Stimulated activated CD8-positive, alpha-beta memory T cell treated with anti-CD3 and anti-CD28 coated beads, Interleukin-15, amount 100 ng/mL, for 4 hours (primary cell): ENCODE results near the gene APOD.
"Not testable (repeated sequence)": the region's sequence is repeated elsewhere in the genome, so short reads cannot be mapped to it uniquely, and the experiment has no call there.

ENCODE experiments used
- DNase-seq, 2 donors: peaks; one replicate each; pipeline ENCODE4 v3.0.0-alpha.2; 2020; ENCODE audit warnings: low read depth in 2 of 2

The APOD gene

GRCh38 chr3:195583831-195584542 lies at the start of gene APOD:
Gene APOD (minus strand): TSS chr3:195583940. CDS start chr3:195579461, 4,479 bp downstream.
- no peak for DNase-seq

GRCh38 chr3:195633351-195633750 lies 49.6 kb upstream of the APOD start:
- DNase-seq = not testable (repeated sequence)

GRCh38 chr3:195632501-195633185 lies 48.9 kb upstream of the APOD start:
- DNase-seq = not testable (repeated sequence)

GRCh38 chr3:195632046-195632445 lies 48.3 kb upstream of the APOD start:
- not testable (repeated sequence) for DNase-seq

GRCh38 chr3:195630938-195631495 lies 47.3 kb upstream of the APOD start:
- DNase-seq = not testable (repeated sequence)

GRCh38 chr3:195630086-195630917 lies 46.6 kb upstream of the APOD start:
- DNase-seq = not testable (repeated sequence)

- not testable (repeated sequence) for DNase-seq
Measured at GRCh38 chr3:195629682-195630081, 45.9 kb upstream of the APOD start.

GRCh38 chr3:195628386-195628920 lies 44.7 kb upstream of the APOD start:
- not testable (repeated sequence) for DNase-seq

- DNase-seq = not testable (repeated sequence)
Measured at GRCh38 chr3:195627515-195628385, 44.0 kb upstream of the APOD start.

GRCh38 chr3:195624603-195625560 lies 41.1 kb upstream of the APOD start:
- DNase-seq = not testable (repeated sequence)

GRCh38 chr3:195624171-195624570 lies 40.4 kb upstream of the APOD start:
- not testable (repeated sequence) for DNase-seq

GRCh38 chr3:195623217-195623965 lies 39.7 kb upstream of the APOD start:
- DNase-seq = not testable (repeated sequence)

- DNase-seq = not testable (repeated sequence)
Measured at GRCh38 chr3:195622523-195623170, 38.9 kb upstream of the APOD start.

- DNase-seq = not testable (repeated sequence)
Measured at GRCh38 chr3:195622012-195622411, 38.3 kb upstream of the APOD start.

- not testable (repeated sequence) for DNase-seq
Measured at GRCh38 chr3:195621095-195621494, 37.4 kb upstream of the APOD start.

- not testable (repeated sequence) for DNase-seq
Measured at GRCh38 chr3:195620476-195620875, 36.7 kb upstream of the APOD start.

GRCh38 chr3:195619591-195620369 lies 36.0 kb upstream of the APOD start:
- DNase-seq = not testable (repeated sequence)
